ENCODE data around the gene EXOC6.

GRCh38 chr10:93074597-93075368 lies 226.5 kb downstream of the EXOC6 start:
- TF ChIP-seq CTCF (IDR thresholded peaks at IDR 0.05) (no peak), POLR2A (IDR thresholded peaks at IDR 0.05) (no peak), EP300 (IDR thresholded peaks at IDR 0.05) (no peak)
